ENCODE results near the gene ITPRIP.

DNA sequence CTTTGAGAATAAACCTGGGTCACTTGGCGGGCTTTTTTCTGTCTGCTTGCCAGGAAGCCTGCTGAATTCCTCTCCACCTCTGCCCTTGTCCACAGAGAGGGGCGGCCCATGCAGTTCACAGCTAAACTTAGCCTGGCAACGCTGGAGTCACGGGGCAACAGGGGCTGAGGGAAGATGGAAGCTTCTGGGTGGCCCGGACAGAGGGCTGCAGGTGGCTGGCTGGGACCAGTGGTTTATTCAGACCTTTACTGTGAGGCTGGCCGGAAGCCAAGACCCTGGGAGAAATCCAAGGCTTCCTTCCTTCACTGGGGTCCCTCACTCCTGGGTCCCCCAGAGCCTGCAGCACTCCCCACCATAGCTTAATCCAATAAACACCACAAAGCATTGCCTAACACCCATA lies 17.0 kb downstream of the ITPRIP start:
- TF ChIP-seq, protein P1, sequence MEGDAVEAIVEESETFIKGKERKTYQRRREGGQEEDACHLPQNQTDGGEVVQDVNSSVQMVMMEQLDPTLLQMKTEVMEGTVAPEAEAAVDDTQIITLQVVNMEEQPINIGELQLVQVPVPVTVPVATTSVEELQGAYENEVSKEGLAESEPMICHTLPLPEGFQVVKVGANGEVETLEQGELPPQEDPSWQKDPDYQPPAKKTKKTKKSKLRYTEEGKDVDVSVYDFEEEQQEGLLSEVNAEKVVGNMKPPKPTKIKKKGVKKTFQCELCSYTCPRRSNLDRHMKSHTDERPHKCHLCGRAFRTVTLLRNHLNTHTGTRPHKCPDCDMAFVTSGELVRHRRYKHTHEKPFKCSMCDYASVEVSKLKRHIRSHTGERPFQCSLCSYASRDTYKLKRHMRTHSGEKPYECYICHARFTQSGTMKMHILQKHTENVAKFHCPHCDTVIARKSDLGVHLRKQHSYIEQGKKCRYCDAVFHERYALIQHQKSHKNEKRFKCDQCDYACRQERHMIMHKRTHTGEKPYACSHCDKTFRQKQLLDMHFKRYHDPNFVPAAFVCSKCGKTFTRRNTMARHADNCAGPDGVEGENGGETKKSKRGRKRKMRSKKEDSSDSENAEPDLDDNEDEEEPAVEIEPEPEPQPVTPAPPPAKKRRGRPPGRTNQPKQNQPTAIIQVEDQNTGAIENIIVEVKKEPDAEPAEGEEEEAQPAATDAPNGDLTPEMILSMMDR (IDR thresholded peaks at IDR 0.05; ENCODE audit: low read length): no peak
- no peak for TF ChIP-seq EZH2 (IDR thresholded peaks at IDR 0.05; ENCODE audit: borderline replicate concordance, low read length)

All from OCI-LY1 (cell line).